IMR-90 (cell line): ENCODE data around the gene ADGB. TPM values are rescaled to one million over a fixed set of nuclear protein-coding genes. Genes with fewer than 3 reads are reported as not detected.

ENCODE experiments used
- ATAC-seq: fragments of 200-7000 bp; cut with Tn5 transposase; 2 replicates; pipeline ENCODE4 v1.9.1; 2020; ENCODE audit warnings: low read depth, mild to moderate bottlenecking, moderate library complexity
- BruUV-seq: library from RNA; stranded (reverse); fragments of 400-500 nt; replicated peaks from 2 replicates; lab custom pipeline; 2021; lab: Mats Ljungman, UMichigan
- CTCF ChIA-PET: fragments of 300-600 bp; formaldehyde crosslinking; extraction: SDS; loops from one replicate; lab custom pipeline; 2021; ENCODE audit warnings: antibody characterized with exemption; lab: Yijun Ruan, JAX
- POLR2A ChIA-PET: fragments of 300-600 bp; sonication (Branson Sonifier 250); formaldehyde crosslinking; loops from one replicate; lab custom pipeline; 2022; ENCODE audit warnings: antibody characterized with exemption; ENCODE audit not compliant: unreplicated experiment; lab: Charles Lee
- DNase-seq: peaks from one replicate; pipeline ENCODE4 v3.0.0; 2013
- H2AFZ ChIP-seq: replicated peaks from 2 replicates; pipeline ENCODE3; 2013; ENCODE audit warnings: low read length, mild to moderate bottlenecking; ENCODE audit not compliant: poor library complexity
- H2AK5ac ChIP-seq: 2 replicates; pipeline ENCODE4 v1.6.1; 2013; ENCODE audit warnings: low read depth, low read length, inconsistent platforms
- H2AK9ac ChIP-seq: replicated peaks from 2 replicates; pipeline ENCODE3; 2013; ENCODE audit warnings: mild to moderate bottlenecking, low read depth, low read length, moderate library complexity; ENCODE audit not compliant: poor library complexity
- H2BK120ac ChIP-seq: 2 replicates; pipeline ENCODE4 v1.6.1; 2013; ENCODE audit warnings: low read depth, low read length, inconsistent platforms
- H2BK15ac ChIP-seq: 3 replicates; pipeline ENCODE4 v1.6.1; 2013; ENCODE audit warnings: low read depth, low read length, inconsistent platforms
- H2BK20ac ChIP-seq: 2 replicates; pipeline ENCODE4 v1.6.1; 2013; ENCODE audit warnings: low read depth, mild to moderate bottlenecking, inconsistent platforms, low read length, moderate library complexity
- H2BK5ac ChIP-seq: 2 replicates; pipeline ENCODE4 v1.6.1; 2013; ENCODE audit warnings: mild to moderate bottlenecking, low read depth, low read length, inconsistent platforms; ENCODE audit not compliant: poor library complexity, severe bottlenecking
- H3K14ac ChIP-seq: replicated peaks from 2 replicates; pipeline ENCODE4 v1.6.1; 2013; ENCODE audit warnings: low read depth, low read length, inconsistent platforms
- H3K18ac ChIP-seq: 2 replicates; pipeline ENCODE4 v1.6.1; 2013; ENCODE audit warnings: low read depth, low read length, control low read depth
- H3K23ac ChIP-seq: 2 replicates; pipeline ENCODE4 v1.6.1; 2013; ENCODE audit warnings: low read depth, low read length, inconsistent platforms
- H3K27ac ChIP-seq: 2 replicates; pipeline ENCODE4 v1.5.1; 2013; ENCODE audit warnings: mild to moderate bottlenecking, control low read depth, low read length; ENCODE audit not compliant: insufficient read depth
- H3K27me3 ChIP-seq: 2 replicates; pipeline ENCODE4 v1.6.1; 2013; ENCODE audit warnings: low read length; ENCODE audit not compliant: control insufficient read depth, insufficient read depth
- H3K36me3 ChIP-seq: 2 replicates; pipeline ENCODE4 v1.6.1; 2013; ENCODE audit warnings: low read length, mixed read lengths; ENCODE audit not compliant: control insufficient read depth, insufficient read depth
- H3K4ac ChIP-seq: 2 replicates; pipeline ENCODE4 v1.6.1; 2013; ENCODE audit warnings: low read depth, low read length, inconsistent platforms
- H3K4me1 ChIP-seq: 2 replicates; pipeline ENCODE4 v1.6.1; 2013; ENCODE audit warnings: low read length, mixed read lengths; ENCODE audit not compliant: control insufficient read depth, insufficient read depth
- H3K4me2 ChIP-seq: 2 replicates; pipeline ENCODE4 v1.6.1; 2013; ENCODE audit warnings: low read depth, mild to moderate bottlenecking, control low read depth, low read length, moderate library complexity
- H3K4me3 ChIP-seq: 2 replicates; pipeline ENCODE4 v1.5.1; 2013; ENCODE audit warnings: low read depth, mild to moderate bottlenecking, control low read depth, low read length, moderate library complexity; ENCODE audit not compliant: insufficient read depth
- H3K56ac ChIP-seq: 2 replicates; pipeline ENCODE4 v1.6.1; 2013; ENCODE audit warnings: low read length, inconsistent platforms; ENCODE audit not compliant: insufficient read depth; ENCODE audit errors: extremely low read depth
- H3K79me1 ChIP-seq, 2 experiments: 2 replicates each; pipeline ENCODE4 v1.6.1; 2013; ENCODE audit warnings: low read length in 2 of 2, inconsistent platforms in 1 of 2, low read depth in 1 of 2
- H3K9ac ChIP-seq: 2 replicates; pipeline ENCODE4 v1.6.1; 2013; ENCODE audit warnings: low read depth, low read length, control low read depth
- H3K9me1 ChIP-seq: 2 replicates; pipeline ENCODE4 v1.6.1; 2013; ENCODE audit warnings: low read length, inconsistent platforms; ENCODE audit not compliant: insufficient read depth
- H3K9me3 ChIP-seq: 2 replicates; pipeline ENCODE4 v1.6.1; 2013; ENCODE audit warnings: low read length; ENCODE audit not compliant: control insufficient read depth, insufficient read depth
- H4K20me1 ChIP-seq: 2 replicates; pipeline ENCODE4 v1.6.1; 2013; ENCODE audit warnings: low read length, inconsistent platforms; ENCODE audit not compliant: insufficient read depth
- H4K5ac ChIP-seq: 2 replicates; pipeline ENCODE4 v1.6.1; 2013; ENCODE audit warnings: mild to moderate bottlenecking, low read depth, low read length, control low read depth
- H4K8ac ChIP-seq, 2 experiments: 2 replicates each; pipeline ENCODE4 v1.6.1; 2013; ENCODE audit warnings: low read depth in 2 of 2, low read length in 2 of 2, control low read depth in 1 of 2, inconsistent platforms in 1 of 2
- H4K91ac ChIP-seq: 2 replicates; pipeline ENCODE4 v1.6.1; 2013; ENCODE audit warnings: low read depth, low read length, inconsistent platforms; ENCODE audit not compliant: insufficient read depth
- BHLHE40 ChIP-seq: fragments of 150-350 bp; IDR thresholded peaks from 2 replicates; pipeline ENCODE4 v1.6.1; 2016; ENCODE audit warnings: mild to moderate bottlenecking, low read depth, low read length
- CEBPB ChIP-seq: IDR thresholded peaks from 2 replicates; pipeline ENCODE4 v1.6.1; 2012; ENCODE audit warnings: low read depth, low read length, improper control_type of control experiment
- CHD1 ChIP-seq: IDR thresholded peaks from 2 replicates; pipeline ENCODE4 v1.6.1; 2012; ENCODE audit warnings: low read depth, low read length, improper control_type of control experiment
- FOS ChIP-seq: fragments of 150-350 bp; IDR thresholded peaks from 2 replicates; pipeline ENCODE4 v1.6.1; 2016; ENCODE audit warnings: low read depth, low read length
- MAFK ChIP-seq: IDR thresholded peaks from 2 replicates; pipeline ENCODE4 v1.6.1; 2012; ENCODE audit warnings: low read depth, low read length, improper control_type of control experiment
- MAZ ChIP-seq: IDR thresholded peaks from 2 replicates; pipeline ENCODE4 v1.6.1; 2012; ENCODE audit warnings: low read depth, mild to moderate bottlenecking, low read length, improper control_type of control experiment, moderate library complexity, borderline replicate concordance
- MXI1 ChIP-seq: IDR thresholded peaks from 2 replicates; pipeline ENCODE4 v1.6.1; 2012; ENCODE audit warnings: low read depth, mild to moderate bottlenecking, low read length, moderate library complexity, borderline replicate concordance
- NFE2L2 ChIP-seq: fragments of 150-350 bp; IDR thresholded peaks from 2 replicates; pipeline ENCODE4 v1.6.1; 2016; ENCODE audit warnings: low read depth, mild to moderate bottlenecking, low read length
- POLR2A ChIP-seq: IDR thresholded peaks from 2 replicates; pipeline ENCODE4 v1.6.1; 2012; ENCODE audit warnings: mild to moderate bottlenecking, low read depth, low read length
- RAD21 ChIP-seq: IDR thresholded peaks from 2 replicates; pipeline ENCODE4 v1.6.1; 2012; ENCODE audit warnings: low read length, improper control_type of control experiment
- RCOR1 ChIP-seq: IDR thresholded peaks from 2 replicates; pipeline ENCODE4 v1.6.1; 2012; ENCODE audit warnings: mild to moderate bottlenecking, low read length, improper control_type of control experiment; ENCODE audit not compliant: insufficient replicate concordance
- RFX5 ChIP-seq: IDR thresholded peaks from 2 replicates; pipeline ENCODE4 v1.8.0; 2012; ENCODE audit warnings: low read depth, mild to moderate bottlenecking, low read length, moderate library complexity
- SMC3 ChIP-seq: fragments of 150-350 bp; IDR thresholded peaks from 2 replicates; pipeline ENCODE4 v1.6.1; 2016; ENCODE audit warnings: low read depth, mild to moderate bottlenecking, antibody characterized with exemption, low read length, moderate library complexity
- dilution Hi-C: fragments of 300-500 bp; cut with HindIII; formaldehyde crosslinking; loops from one replicate; pipeline ENCODE4 v1.14.3; 2018; ENCODE audit warnings: low sequenced_read_pairs; ENCODE audit not compliant: unreplicated experiment
- in situ Hi-C: fragments of 300-500 bp; cut with MboI; formaldehyde crosslinking; loops from 3 replicates; pipeline ENCODE4 v1.14.3; 2019; ENCODE audit warnings: low sequenced_read_pairs, inconsistent platforms, mixed read lengths
- intact Hi-C: fragments of 100-400 bp; cut with micrococcal nuclease; formaldehyde crosslinking; loops from 2 replicates; pipeline ENCODE4 v1.10.0; 2022
- polyA plus RNA-seq, 3 experiments: library from polyadenylated mRNA; depleted of rRNA; stranded (reverse); fragments of >200 nt; gene quantifications; 2 replicates each; pipeline ENCODE4 v1.2.3, GENCODE V29; 2012; ENCODE audit warnings: low replicate concordance in 1 of 3
- total RNA-seq: library from RNA; depleted of rRNA; stranded (reverse); fragments of >200 nt; gene quantifications from 2 replicates; pipeline ENCODE4 v1.2.3, GENCODE V29; 2012
- TF ChIP-seq, protein P1 (sequence below): fragments of 150-350 bp; IDR thresholded peaks from 2 replicates; pipeline ENCODE4 v1.6.1; 2016; ENCODE audit warnings: low read depth, mild to moderate bottlenecking, low read length, moderate library complexity, borderline replicate concordance
- TF ChIP-seq, protein P2 (sequence below): conservative IDR thresholded peaks from 2 replicates; pipeline ENCODE4 v1.5.1; 2012; ENCODE audit warnings: mild to moderate bottlenecking, low read depth, low read length, improper control_type of control experiment
- TF ChIP-seq, protein P3 (sequence below): fragments of 150-350 bp; IDR thresholded peaks from 2 replicates; pipeline ENCODE4 v1.6.1; 2017; ENCODE audit warnings: mild to moderate bottlenecking, antibody characterized with exemption, low read length, low read depth

The ADGB gene
- total and polyA plus RNA-seq, 2 of the 4 experiments (the other 2 are of a cell fraction), result not detected

DNA sequence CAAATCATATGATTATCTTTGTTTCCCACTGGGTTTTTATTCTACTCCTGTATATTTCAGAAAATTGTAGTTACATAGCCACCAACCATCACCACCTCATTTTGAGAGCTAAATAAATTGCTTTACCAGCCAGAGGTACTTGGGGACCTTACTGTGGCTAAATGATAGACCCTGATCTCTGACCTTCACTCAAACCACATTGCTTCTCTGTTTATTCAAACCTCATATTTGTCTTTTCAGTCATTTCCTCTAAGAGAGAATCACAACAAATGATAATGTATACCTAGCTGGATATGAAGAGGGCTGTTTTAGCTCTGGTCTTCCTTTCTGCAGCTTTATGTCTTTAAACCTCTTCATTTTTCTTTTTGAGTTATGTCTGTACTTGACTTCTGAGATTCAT lies 142.8 kb downstream of the ADGB start:
- intact Hi-C loops, result no loop called here

More for the DNA sequence above, 142.8 kb downstream of the ADGB start:
- H3K9me1 ChIP-seq, result no peaks in the 10 kb centered on the region
- H3K4ac ChIP-seq, result no peak overlapping the region
- no peak overlapping the region for H3K23ac ChIP-seq
- H3K79me1 ChIP-seq, result no peaks in the 10 kb centered on the region
- H2AK9ac ChIP-seq, result no peak overlapping the region
- peak; percentile 21 for DNase-seq
- no peaks in the 10 kb centered on the region; the same call in 1 of the 2 replicates for H3K27me3 ChIP-seq
- H4K20me1 ChIP-seq, result no peaks in the 10 kb centered on the region
- ChIA-PET POLR2A (no interaction called here), CTCF (interaction anchor here (0.6 kb wide), 1 partner anchor 1400 kb away, joined by 3 read pairs; no protein-coding TSS in a partner anchor)
- H3K9ac ChIP-seq, result no peak overlapping the region
- no peak overlapping the region for H2AFZ ChIP-seq
- no peak overlapping the region for H3K4me3 ChIP-seq
- H2BK120ac ChIP-seq, result no peak overlapping the region
- peak overlapping the region; percentile 45 for H2BK5ac ChIP-seq
- H2AK5ac ChIP-seq, result no peak overlapping the region
- no peak overlapping the region for H3K56ac ChIP-seq
- no peak overlapping the region for H4K8ac ChIP-seq
- no peak overlapping the region for H2BK20ac ChIP-seq
- peak overlapping the region; percentile 29; the same call in 1 of the 2 replicates for H3K4me2 ChIP-seq
- H2BK15ac ChIP-seq, result no peak overlapping the region
- TF ChIP-seq, protein P1, sequence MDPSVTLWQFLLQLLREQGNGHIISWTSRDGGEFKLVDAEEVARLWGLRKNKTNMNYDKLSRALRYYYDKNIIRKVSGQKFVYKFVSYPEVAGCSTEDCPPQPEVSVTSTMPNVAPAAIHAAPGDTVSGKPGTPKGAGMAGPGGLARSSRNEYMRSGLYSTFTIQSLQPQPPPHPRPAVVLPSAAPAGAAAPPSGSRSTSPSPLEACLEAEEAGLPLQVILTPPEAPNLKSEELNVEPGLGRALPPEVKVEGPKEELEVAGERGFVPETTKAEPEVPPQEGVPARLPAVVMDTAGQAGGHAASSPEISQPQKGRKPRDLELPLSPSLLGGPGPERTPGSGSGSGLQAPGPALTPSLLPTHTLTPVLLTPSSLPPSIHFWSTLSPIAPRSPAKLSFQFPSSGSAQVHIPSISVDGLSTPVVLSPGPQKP, result no peak
- TF ChIP-seq FOS (no peak), POLR2A (no peak), MAFK (no peak), MAZ (no peak), RFX5 (no peak), RAD21 (no peak), BHLHE40 (no peak), CEBPB (no peak), RCOR1 (no peak), MXI1 (no peak), CHD1 (no peak), SMC3 (no peak), NFE2L2 (no peak)
- TF ChIP-seq, protein P2, sequence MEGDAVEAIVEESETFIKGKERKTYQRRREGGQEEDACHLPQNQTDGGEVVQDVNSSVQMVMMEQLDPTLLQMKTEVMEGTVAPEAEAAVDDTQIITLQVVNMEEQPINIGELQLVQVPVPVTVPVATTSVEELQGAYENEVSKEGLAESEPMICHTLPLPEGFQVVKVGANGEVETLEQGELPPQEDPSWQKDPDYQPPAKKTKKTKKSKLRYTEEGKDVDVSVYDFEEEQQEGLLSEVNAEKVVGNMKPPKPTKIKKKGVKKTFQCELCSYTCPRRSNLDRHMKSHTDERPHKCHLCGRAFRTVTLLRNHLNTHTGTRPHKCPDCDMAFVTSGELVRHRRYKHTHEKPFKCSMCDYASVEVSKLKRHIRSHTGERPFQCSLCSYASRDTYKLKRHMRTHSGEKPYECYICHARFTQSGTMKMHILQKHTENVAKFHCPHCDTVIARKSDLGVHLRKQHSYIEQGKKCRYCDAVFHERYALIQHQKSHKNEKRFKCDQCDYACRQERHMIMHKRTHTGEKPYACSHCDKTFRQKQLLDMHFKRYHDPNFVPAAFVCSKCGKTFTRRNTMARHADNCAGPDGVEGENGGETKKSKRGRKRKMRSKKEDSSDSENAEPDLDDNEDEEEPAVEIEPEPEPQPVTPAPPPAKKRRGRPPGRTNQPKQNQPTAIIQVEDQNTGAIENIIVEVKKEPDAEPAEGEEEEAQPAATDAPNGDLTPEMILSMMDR, result no peak
- TF ChIP-seq, protein P3, sequence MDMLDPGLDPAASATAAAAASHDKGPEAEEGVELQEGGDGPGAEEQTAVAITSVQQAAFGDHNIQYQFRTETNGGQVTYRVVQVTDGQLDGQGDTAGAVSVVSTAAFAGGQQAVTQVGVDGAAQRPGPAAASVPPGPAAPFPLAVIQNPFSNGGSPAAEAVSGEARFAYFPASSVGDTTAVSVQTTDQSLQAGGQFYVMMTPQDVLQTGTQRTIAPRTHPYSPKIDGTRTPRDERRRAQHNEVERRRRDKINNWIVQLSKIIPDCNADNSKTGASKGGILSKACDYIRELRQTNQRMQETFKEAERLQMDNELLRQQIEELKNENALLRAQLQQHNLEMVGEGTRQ, result no peak
- ATAC-seq, result peak; percentile 72
- dilution Hi-C loops (no loop called here), in situ Hi-C loops (no loop called here)
- no peaks in the 10 kb centered on the region for H3K36me3 ChIP-seq
- no TSS peak for BruUV-seq
- H3K27ac ChIP-seq, result no peak overlapping the region
- no peak overlapping the region for H3K18ac ChIP-seq
- H4K5ac ChIP-seq, result no peak overlapping the region
- H3K9me3 ChIP-seq, result no peaks in the 10 kb centered on the region
- H3K4me1 ChIP-seq, result no peaks in the 10 kb centered on the region
- no peak overlapping the region for H3K14ac ChIP-seq
- H4K91ac ChIP-seq, result no peak overlapping the region
